HFF-Myc (cell line): ENCODE results near the gene CNTN4.

Source experiments
- DNase-seq: peaks from one replicate; pipeline ENCODE4 v3.0.0-alpha.2; 2011; ENCODE audit warnings: low read depth; ENCODE audit errors: extremely low read depth
- H3K4me3 ChIP-seq: replicated peaks from 2 replicates; pipeline ENCODE4 v1.5.1; 2011; ENCODE audit warnings: low read depth, mild to moderate bottlenecking, control low read depth, low read length
- TF ChIP-seq, protein P1 (sequence below): IDR thresholded peaks from 2 replicates; pipeline ENCODE4 v1.5.1; 2012; ENCODE audit warnings: mild to moderate bottlenecking, low read depth, low read length, control low read depth; ENCODE audit errors: missing control alignments

Gene CNTN4

GRCh38 chr3:2554656-2555055, 456.0 kb downstream of the CNTN4 start:
- DNase-seq = no peak
- TF ChIP-seq, protein P1, sequence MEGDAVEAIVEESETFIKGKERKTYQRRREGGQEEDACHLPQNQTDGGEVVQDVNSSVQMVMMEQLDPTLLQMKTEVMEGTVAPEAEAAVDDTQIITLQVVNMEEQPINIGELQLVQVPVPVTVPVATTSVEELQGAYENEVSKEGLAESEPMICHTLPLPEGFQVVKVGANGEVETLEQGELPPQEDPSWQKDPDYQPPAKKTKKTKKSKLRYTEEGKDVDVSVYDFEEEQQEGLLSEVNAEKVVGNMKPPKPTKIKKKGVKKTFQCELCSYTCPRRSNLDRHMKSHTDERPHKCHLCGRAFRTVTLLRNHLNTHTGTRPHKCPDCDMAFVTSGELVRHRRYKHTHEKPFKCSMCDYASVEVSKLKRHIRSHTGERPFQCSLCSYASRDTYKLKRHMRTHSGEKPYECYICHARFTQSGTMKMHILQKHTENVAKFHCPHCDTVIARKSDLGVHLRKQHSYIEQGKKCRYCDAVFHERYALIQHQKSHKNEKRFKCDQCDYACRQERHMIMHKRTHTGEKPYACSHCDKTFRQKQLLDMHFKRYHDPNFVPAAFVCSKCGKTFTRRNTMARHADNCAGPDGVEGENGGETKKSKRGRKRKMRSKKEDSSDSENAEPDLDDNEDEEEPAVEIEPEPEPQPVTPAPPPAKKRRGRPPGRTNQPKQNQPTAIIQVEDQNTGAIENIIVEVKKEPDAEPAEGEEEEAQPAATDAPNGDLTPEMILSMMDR = no peak
- H3K4me3 ChIP-seq = no peak overlapping the region

- H3K4me3 ChIP-seq = no peak overlapping the region
- DNase-seq = no peak
- TF ChIP-seq, protein P1 = no peak
Measured at GRCh38 chr3:2558796-2559195, 460.1 kb downstream of the CNTN4 start.

GRCh38 chr3:2567451-2567850, 468.8 kb downstream of the CNTN4 start:
- TF ChIP-seq, protein P1 = no peak
- no peak for DNase-seq
- H3K4me3 ChIP-seq = no peak overlapping the region

GRCh38 chr3:2568156-2568555, 469.5 kb downstream of the CNTN4 start:
- TF ChIP-seq, protein P1 = no peak
- DNase-seq = no peak
- H3K4me3 ChIP-seq = no peak overlapping the region

GRCh38 chr3:2568929-2569328, 470.3 kb downstream of the CNTN4 start:
- DNase-seq = no peak
- TF ChIP-seq, protein P1 = no peak
- H3K4me3 ChIP-seq = no peak overlapping the region

GRCh38 chr3:2577571-2577970, 478.9 kb downstream of the CNTN4 start:
- H3K4me3 ChIP-seq = no peak overlapping the region
- TF ChIP-seq, protein P1 = no peak
- DNase-seq = no peak

DNA sequence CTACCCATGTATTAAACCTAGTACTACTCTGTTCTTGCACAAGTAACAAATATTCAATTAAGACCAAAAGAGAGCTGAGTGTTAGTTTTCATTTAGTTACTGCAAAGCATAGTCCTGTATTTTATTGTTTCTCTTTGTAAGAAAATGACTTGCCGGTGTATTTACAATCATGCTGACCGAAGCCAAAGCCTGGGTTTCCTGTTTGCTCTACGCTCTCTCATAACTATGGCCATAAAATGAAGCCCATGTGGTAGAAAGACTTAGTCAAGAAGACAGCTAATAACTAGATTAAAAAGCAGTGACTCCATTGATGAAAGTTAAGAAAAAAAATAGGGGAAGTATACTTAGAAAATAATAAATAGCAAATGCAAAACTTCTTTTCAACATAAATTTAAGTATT, 479.9 kb downstream of the CNTN4 start:
- DNase-seq = no peak

More for the DNA sequence above, 479.9 kb downstream of the CNTN4 start:
- no peak overlapping the region for H3K4me3 ChIP-seq
- TF ChIP-seq, protein P1 = no peak
